ENCODE measurements around the gene TMEM123.

The TMEM123 gene

DNA sequence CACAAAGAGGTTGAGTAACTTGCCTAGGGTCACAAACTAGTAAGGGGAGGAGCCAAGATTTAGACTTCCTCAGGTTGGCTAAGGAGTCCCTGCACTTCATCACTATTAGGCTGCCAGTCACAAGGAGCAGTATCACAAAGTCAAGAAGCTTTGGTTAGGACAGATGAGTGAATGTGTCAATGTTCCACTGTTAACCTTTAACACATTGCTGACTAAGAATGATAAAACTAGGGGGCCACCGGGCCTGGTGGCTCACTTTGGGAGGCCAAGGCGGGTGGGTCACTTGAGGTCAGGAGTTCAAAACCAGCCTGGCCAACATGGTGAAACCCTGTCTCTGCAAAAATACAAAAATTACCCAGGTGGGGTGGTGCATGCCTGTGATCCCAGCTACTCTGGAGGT, 32.0 kb downstream of the TMEM123 start:
- TF ChIP-seq TCF12 (IDR thresholded peaks at IDR 0.05; ENCODE audit: low read depth), result no peak
- TF ChIP-seq, protein P1, sequence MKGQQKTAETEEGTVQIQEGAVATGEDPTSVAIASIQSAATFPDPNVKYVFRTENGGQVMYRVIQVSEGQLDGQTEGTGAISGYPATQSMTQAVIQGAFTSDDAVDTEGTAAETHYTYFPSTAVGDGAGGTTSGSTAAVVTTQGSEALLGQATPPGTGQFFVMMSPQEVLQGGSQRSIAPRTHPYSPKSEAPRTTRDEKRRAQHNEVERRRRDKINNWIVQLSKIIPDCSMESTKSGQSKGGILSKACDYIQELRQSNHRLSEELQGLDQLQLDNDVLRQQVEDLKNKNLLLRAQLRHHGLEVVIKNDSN (IDR thresholded peaks at IDR 0.05), result no peak
- TF ChIP-seq, protein P2, sequence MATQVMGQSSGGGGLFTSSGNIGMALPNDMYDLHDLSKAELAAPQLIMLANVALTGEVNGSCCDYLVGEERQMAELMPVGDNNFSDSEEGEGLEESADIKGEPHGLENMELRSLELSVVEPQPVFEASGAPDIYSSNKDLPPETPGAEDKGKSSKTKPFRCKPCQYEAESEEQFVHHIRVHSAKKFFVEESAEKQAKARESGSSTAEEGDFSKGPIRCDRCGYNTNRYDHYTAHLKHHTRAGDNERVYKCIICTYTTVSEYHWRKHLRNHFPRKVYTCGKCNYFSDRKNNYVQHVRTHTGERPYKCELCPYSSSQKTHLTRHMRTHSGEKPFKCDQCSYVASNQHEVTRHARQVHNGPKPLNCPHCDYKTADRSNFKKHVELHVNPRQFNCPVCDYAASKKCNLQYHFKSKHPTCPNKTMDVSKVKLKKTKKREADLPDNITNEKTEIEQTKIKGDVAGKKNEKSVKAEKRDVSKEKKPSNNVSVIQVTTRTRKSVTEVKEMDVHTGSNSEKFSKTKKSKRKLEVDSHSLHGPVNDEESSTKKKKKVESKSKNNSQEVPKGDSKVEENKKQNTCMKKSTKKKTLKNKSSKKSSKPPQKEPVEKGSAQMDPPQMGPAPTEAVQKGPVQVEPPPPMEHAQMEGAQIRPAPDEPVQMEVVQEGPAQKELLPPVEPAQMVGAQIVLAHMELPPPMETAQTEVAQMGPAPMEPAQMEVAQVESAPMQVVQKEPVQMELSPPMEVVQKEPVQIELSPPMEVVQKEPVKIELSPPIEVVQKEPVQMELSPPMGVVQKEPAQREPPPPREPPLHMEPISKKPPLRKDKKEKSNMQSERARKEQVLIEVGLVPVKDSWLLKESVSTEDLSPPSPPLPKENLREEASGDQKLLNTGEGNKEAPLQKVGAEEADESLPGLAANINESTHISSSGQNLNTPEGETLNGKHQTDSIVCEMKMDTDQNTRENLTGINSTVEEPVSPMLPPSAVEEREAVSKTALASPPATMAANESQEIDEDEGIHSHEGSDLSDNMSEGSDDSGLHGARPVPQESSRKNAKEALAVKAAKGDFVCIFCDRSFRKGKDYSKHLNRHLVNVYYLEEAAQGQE (IDR thresholded peaks at IDR 0.05; ENCODE audit: low read depth), result no peak
- TF ChIP-seq CREB1 (IDR thresholded peaks at IDR 0.05; ENCODE audit: low read depth), result no peak
- no peak for TF ChIP-seq RAD21 (IDR thresholded peaks at IDR 0.05; ENCODE audit: low read depth)
- TF ChIP-seq FOXM1 (IDR thresholded peaks at IDR 0.05; ENCODE audit: borderline replicate concordance, low read depth), result no peak
- TF ChIP-seq TAF1 (IDR thresholded peaks at IDR 0.05; ENCODE audit: low read depth), result no peak
- no peak for TF ChIP-seq EP300 (IDR thresholded peaks at IDR 0.05; ENCODE audit: borderline replicate concordance)
- no peak for TF ChIP-seq EGR1 (IDR thresholded peaks at IDR 0.05)
- TF ChIP-seq TEAD4 (IDR thresholded peaks at IDR 0.05), result no peak
- no peak for TF ChIP-seq ZBTB7A (IDR thresholded peaks at IDR 0.05; ENCODE audit: low read depth)
- TF ChIP-seq YY1 (IDR thresholded peaks at IDR 0.05; ENCODE audit: low read depth), result no peak
- no peak for TF ChIP-seq CEBPB (IDR thresholded peaks at IDR 0.05)
- TF ChIP-seq, protein P3, sequence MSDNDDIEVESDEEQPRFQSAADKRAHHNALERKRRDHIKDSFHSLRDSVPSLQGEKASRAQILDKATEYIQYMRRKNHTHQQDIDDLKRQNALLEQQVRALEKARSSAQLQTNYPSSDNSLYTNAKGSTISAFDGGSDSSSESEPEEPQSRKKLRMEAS (IDR thresholded peaks at IDR 0.05), result no peak
- TF ChIP-seq NFIC (IDR thresholded peaks at IDR 0.05), result no peak

DNA sequence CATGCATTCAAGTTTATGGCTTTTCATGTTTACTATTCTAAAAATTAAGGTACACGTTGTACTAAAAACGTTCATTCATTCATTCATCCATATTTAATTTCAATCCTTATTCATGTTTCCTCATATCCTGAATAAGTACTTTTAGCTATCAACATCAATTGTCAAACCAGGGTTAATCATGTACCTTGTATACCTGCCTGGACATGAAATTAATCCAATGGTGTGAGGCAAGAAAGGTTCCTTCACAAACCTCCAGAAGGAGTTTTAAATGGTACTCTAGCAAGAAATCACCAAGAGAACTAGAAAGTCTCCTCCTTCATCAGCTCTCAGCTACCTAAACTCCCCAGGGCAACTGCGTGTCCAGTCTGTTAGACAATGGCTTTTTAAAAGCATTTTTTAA, 33.4 kb downstream of the TMEM123 start:
- no peak for TF ChIP-seq EP300 (IDR thresholded peaks at IDR 0.05; ENCODE audit: borderline replicate concordance)
- TF ChIP-seq TEAD4 (IDR thresholded peaks at IDR 0.05), result no peak
- no peak for TF ChIP-seq NFIC (IDR thresholded peaks at IDR 0.05)
- TF ChIP-seq FOXM1 (IDR thresholded peaks at IDR 0.05; ENCODE audit: borderline replicate concordance, low read depth), result no peak
- no peak for TF ChIP-seq RAD21 (IDR thresholded peaks at IDR 0.05; ENCODE audit: low read depth)
- no peak for TF ChIP-seq TAF1 (IDR thresholded peaks at IDR 0.05; ENCODE audit: low read depth)
- TF ChIP-seq, protein P3 (IDR thresholded peaks at IDR 0.05), result no peak
- TF ChIP-seq TCF12 (IDR thresholded peaks at IDR 0.05; ENCODE audit: low read depth), result no peak
- no peak for TF ChIP-seq EGR1 (IDR thresholded peaks at IDR 0.05)
- no peak for TF ChIP-seq ZBTB7A (IDR thresholded peaks at IDR 0.05; ENCODE audit: low read depth)
- no peak for TF ChIP-seq YY1 (IDR thresholded peaks at IDR 0.05; ENCODE audit: low read depth)
- TF ChIP-seq, protein P1 (IDR thresholded peaks at IDR 0.05), result no peak

DNA sequence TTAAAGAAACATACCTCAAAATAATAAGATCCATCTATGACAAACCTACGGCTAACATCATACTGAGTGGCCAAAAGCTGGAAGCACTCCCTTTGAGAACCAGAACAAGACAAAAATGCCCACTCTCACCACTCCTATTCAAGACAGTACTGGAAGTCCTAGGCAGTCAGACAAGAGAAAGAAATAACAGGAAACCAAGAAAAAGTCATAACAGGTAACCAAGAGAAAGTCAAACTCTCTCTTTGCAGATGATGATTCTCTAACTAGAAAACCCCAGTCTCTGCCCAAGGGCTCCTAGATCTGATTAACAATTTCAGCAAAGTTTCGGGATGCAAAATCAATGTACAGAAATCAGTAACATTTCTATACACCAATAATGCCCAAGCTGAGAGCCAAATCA, 35.6 kb downstream of the TMEM123 start:
- TF ChIP-seq, protein P1 (IDR thresholded peaks at IDR 0.05), result no peak
- TF ChIP-seq RAD21 (IDR thresholded peaks at IDR 0.05; ENCODE audit: low read depth), result no peak
- TF ChIP-seq NFIC (IDR thresholded peaks at IDR 0.05), result no peak
- TF ChIP-seq TEAD4 (IDR thresholded peaks at IDR 0.05), result no peak
- TF ChIP-seq, protein P2 (IDR thresholded peaks at IDR 0.05; ENCODE audit: low read depth), result no peak
- TF ChIP-seq, protein P3 (IDR thresholded peaks at IDR 0.05), result no peak
- no peak for TF ChIP-seq ZBTB7A (IDR thresholded peaks at IDR 0.05; ENCODE audit: low read depth)
- TF ChIP-seq TCF12 (IDR thresholded peaks at IDR 0.05; ENCODE audit: low read depth), result no peak
- no peak for TF ChIP-seq YY1 (IDR thresholded peaks at IDR 0.05; ENCODE audit: low read depth)
- no peak for TF ChIP-seq CEBPB (IDR thresholded peaks at IDR 0.05)
- TF ChIP-seq FOXM1 (IDR thresholded peaks at IDR 0.05; ENCODE audit: borderline replicate concordance, low read depth), result no peak
- TF ChIP-seq CREB1 (IDR thresholded peaks at IDR 0.05; ENCODE audit: low read depth), result no peak
- no peak for TF ChIP-seq EP300 (IDR thresholded peaks at IDR 0.05; ENCODE audit: borderline replicate concordance)
- no peak for TF ChIP-seq TAF1 (IDR thresholded peaks at IDR 0.05; ENCODE audit: low read depth)
- no peak for TF ChIP-seq EGR1 (IDR thresholded peaks at IDR 0.05)

DNA sequence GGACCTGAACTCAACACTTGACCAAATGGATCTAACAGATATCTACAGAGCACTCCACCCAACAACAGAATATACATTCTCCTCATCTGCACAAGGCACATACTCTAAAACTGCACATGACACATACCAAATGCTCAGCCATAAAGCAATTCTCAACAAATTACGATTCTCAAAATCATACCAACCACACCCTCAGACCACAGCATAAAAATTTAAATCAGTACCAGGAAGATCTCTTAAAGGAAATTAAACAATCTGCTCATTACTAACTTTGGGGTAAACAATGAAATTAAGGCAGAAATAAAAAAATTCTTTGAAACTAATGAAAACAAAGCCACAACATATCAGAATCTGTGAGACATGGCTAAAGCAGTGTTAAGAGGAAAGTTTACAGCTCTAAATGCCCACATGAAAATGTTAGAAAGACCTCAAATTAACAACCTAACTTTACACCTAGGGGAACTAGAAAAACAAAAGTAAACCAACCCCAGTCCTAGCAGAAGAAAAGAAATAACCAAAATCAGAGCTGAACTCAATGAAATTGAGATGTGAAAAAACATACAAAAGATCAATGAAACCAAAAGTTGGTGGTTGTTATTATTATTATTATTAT, 37.2 kb downstream of the TMEM123 start:
- TF ChIP-seq NFIC (IDR thresholded peaks at IDR 0.05) (no peak), FOXM1 (IDR thresholded peaks at IDR 0.05; ENCODE audit: borderline replicate concordance, low read depth) (no peak), CEBPB (IDR thresholded peaks at IDR 0.05) (no peak), EGR1 (IDR thresholded peaks at IDR 0.05) (no peak), ZBTB7A (IDR thresholded peaks at IDR 0.05; ENCODE audit: low read depth) (no peak), CREB1 (IDR thresholded peaks at IDR 0.05; ENCODE audit: low read depth) (no peak), YY1 (IDR thresholded peaks at IDR 0.05; ENCODE audit: low read depth) (no peak), EP300 (IDR thresholded peaks at IDR 0.05; ENCODE audit: borderline replicate concordance) (no peak), TAF1 (IDR thresholded peaks at IDR 0.05; ENCODE audit: low read depth) (no peak)
- TF ChIP-seq, protein P3 (IDR thresholded peaks at IDR 0.05), result no peak
- TF ChIP-seq, protein P2 (IDR thresholded peaks at IDR 0.05; ENCODE audit: low read depth), result no peak

Data from Ishikawa (cell line).